GM10266 (cell line): ENCODE measurements around the gene RBMS1.

ENCODE experiments used
- DNase-seq: peaks from one replicate; pipeline ENCODE4 v3.0.0; 2012; ENCODE audit errors: extremely low spot score
- TF ChIP-seq, protein P1 (sequence below): IDR thresholded peaks from 2 replicates; pipeline ENCODE4 v1.5.1; 2012; ENCODE audit warnings: mild to moderate bottlenecking, low read depth; ENCODE audit not compliant: control insufficient read depth, insufficient read depth; ENCODE audit errors: missing control alignments

The RBMS1 gene

DNA sequence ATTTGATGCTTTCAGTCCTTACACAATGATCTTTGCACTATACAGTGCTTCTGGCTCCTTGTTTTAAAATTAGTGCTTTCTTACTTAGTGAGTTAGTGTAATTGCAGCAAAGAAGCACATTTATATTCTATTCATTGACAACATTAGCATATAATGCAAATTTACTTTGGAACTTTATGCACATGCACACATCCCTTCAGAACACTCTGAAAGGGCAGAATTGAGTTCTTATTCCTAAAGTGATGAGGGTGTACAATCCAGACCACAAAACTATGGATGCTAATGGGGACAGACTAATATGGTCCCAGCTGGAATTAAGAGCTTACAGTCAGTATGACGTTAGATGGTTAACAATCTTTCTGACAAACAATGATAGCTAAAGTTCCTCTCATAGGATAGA, 127.1 kb downstream of the RBMS1 start:
- DNase-seq = no peak
- TF ChIP-seq, protein P1, sequence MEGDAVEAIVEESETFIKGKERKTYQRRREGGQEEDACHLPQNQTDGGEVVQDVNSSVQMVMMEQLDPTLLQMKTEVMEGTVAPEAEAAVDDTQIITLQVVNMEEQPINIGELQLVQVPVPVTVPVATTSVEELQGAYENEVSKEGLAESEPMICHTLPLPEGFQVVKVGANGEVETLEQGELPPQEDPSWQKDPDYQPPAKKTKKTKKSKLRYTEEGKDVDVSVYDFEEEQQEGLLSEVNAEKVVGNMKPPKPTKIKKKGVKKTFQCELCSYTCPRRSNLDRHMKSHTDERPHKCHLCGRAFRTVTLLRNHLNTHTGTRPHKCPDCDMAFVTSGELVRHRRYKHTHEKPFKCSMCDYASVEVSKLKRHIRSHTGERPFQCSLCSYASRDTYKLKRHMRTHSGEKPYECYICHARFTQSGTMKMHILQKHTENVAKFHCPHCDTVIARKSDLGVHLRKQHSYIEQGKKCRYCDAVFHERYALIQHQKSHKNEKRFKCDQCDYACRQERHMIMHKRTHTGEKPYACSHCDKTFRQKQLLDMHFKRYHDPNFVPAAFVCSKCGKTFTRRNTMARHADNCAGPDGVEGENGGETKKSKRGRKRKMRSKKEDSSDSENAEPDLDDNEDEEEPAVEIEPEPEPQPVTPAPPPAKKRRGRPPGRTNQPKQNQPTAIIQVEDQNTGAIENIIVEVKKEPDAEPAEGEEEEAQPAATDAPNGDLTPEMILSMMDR = no peak

DNA sequence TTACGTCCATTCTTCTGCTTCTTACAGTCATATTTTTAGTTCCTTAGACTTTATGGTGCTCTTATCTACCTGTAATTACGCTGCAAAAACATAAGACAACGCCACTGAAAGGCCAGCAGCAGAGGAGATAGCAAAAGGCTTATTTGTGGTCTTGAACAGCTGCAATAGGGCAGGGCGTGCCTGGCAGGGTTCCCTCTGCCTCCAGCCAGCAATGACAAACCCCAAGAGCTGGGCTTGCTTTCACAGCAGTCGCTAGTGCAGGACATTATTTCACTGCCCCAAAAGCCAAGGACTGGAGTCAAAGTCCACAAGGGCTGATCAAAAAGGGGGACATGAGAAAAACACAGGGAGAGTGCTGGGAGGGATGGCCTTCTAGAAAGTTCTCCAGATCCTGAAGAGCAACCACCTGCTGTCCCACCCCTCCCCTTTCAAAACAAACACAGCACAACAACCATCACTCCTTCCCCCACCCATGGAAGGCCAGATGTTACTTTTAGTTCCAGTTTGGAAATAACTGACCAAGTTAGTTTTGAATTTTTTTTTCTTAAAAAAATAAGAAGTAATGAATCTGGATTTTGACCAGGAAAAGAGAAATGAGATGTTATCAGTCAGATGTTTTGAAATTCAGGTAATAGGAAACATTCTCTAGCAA, 127.8 kb downstream of the RBMS1 start:
- TF ChIP-seq, protein P1 = no peak
- DNase-seq = no peak

DNA sequence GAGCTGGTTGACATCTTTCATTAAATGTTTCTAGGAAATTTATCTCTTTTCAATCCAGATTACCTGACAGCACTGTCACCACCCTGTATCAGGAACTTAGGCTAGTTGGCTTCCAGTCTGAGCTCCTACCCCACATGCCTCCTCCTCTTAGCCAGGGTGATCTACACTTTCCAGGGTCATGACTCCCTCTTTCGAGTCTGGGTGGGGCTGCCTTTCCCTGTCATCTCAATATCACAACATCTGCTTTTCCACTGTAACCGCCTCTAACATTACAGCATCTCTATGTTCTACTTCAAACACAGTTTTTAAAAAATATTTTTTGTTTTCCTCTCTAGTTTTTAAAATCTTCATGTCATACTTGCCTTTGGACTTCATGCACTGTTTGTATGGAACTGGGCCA, 129.2 kb downstream of the RBMS1 start:
- TF ChIP-seq, protein P1 = no peak

DNA sequence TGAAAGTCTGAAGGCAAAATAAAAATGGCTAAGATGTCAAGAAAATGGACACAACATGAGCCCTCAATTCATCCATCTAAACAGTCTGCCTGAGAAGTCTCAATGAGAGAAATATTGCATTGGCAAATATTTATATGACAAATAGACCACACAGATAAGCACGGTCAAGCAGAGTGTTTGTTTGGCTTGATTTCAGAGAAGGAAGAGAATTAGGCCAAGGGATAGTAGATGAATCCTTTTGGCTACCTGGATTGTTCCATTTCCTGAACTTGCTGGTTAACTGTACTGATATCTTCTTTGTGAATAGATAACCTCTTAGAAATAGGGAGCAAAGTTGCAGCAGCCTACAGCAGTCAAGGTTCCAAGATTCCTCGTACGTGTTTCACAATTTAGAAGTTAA, 129.6 kb downstream of the RBMS1 start:
- TF ChIP-seq, protein P1 = no peak
- no peak for DNase-seq

More for the DNA sequence above, 129.2 kb downstream of the RBMS1 start:
- DNase-seq = no peak

DNA sequence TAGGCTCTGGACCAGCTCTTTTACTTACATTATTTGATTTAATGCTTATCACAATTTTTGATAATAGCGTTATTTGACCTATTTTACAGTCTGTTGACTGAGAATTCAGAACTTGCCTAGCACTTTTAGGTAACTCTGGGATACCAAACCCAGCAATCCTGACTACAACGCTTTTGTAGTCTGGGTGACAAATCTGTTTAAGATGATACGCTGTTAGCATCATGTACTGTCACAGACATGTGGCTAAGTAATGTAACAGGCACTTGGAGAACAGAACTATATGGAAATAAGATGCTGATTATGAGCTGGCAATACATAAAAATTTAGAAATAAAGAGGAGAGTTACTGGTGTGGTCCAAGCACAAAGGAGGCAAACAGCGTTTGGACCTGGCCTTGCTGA, 130.6 kb downstream of the RBMS1 start:
- TF ChIP-seq, protein P1 = no peak
- DNase-seq = no peak

DNA sequence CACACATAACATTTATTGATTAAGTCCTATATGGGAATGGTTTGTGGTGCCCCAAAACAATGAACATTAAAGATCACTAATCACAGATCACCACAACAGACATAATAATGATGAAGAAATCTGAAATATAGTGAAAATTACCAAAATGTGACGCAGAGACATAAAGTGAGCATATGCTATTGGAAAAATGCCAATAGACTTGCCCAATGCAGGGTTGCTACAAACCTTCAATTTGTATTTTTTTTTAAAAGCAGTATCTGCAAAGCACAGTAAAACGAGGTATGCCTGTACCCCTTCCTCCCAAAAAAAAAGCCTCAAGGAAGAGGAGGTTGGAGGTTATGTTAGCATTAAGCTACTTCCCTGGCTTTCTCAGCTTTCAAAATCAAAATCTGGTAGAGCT, 131.1 kb downstream of the RBMS1 start:
- TF ChIP-seq, protein P1 = no peak

DNA sequence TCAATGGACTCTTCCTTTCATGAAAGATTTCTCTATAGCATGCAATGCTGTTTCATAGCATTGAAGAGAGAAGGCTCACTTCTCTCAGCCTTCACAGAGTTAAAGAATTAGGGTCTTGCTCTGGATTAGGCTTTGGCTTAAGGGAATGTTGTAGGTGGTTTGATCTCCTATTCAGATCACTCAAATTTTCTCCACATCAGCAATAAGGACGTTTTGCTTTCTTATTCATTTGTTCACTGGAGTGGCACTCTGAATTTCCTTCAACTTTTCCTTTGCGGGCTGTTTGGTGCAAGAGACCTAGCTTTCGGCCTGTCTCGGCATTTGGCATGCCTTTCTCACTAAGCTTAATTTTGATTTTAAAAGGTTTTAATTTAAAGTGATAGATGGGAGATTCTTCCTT, 131.6 kb downstream of the RBMS1 start:
- DNase-seq = no peak
- TF ChIP-seq, protein P1 = no peak

More for the DNA sequence above, 131.1 kb downstream of the RBMS1 start:
- no peak for DNase-seq
